HG02938 (cell line): ENCODE measurements around the gene PRKN.

Source experiments
- ATAC-seq: cut with Tn5 transposase; IDR thresholded peaks from one replicate; pipeline ENCODE4 v1.9.1; 2021; ENCODE audit warnings: mild to moderate bottlenecking, moderate library complexity; ENCODE audit not compliant: unreplicated experiment

PRKN gene

GRCh38 chr6:162260027-162260426 is 467.5 kb downstream of the PRKN start:
- no peak for ATAC-seq

GRCh38 chr6:162258647-162259046 is 468.9 kb downstream of the PRKN start:
- no peak for ATAC-seq

- ATAC-seq = no peak
These were observed 471.2 kb downstream of the PRKN start for GRCh38 chr6:162256361-162256760.

GRCh38 chr6:162251257-162251656 is 476.3 kb downstream of the PRKN start:
- no peak for ATAC-seq

- no peak for ATAC-seq
These were observed 477.5 kb downstream of the PRKN start for GRCh38 chr6:162249907-162250642.

- ATAC-seq = no peak
These were observed 481.6 kb downstream of the PRKN start for GRCh38 chr6:162245830-162246420.

GRCh38 chr6:162244031-162244430 is 483.5 kb downstream of the PRKN start:
- no peak for ATAC-seq

- no peak for ATAC-seq
These were observed 484.7 kb downstream of the PRKN start for GRCh38 chr6:162242915-162243314.

- ATAC-seq = no peak
These were observed 488.2 kb downstream of the PRKN start for GRCh38 chr6:162239330-162239729.

GRCh38 chr6:162238675-162239074 is 488.9 kb downstream of the PRKN start:
- ATAC-seq = no peak

GRCh38 chr6:162237331-162237730 is 490.2 kb downstream of the PRKN start:
- no peak for ATAC-seq

GRCh38 chr6:162234631-162235030 is 492.9 kb downstream of the PRKN start:
- ATAC-seq = no peak

GRCh38 chr6:162230147-162230752 is 497.3 kb downstream of the PRKN start:
- no peak for ATAC-seq

GRCh38 chr6:162229093-162229492 is 498.5 kb downstream of the PRKN start:
- no peak for ATAC-seq

- no peak for ATAC-seq
These were observed 500.8 kb downstream of the PRKN start for GRCh38 chr6:162226803-162227202.

GRCh38 chr6:162222521-162222920 is 505.0 kb downstream of the PRKN start:
- no peak for ATAC-seq

GRCh38 chr6:162220876-162221275 is 506.7 kb downstream of the PRKN start:
- no peak for ATAC-seq

- ATAC-seq = no peak
These were observed 508.3 kb downstream of the PRKN start for GRCh38 chr6:162219266-162219665.

- ATAC-seq = no peak
These were observed 509.6 kb downstream of the PRKN start for GRCh38 chr6:162217811-162218493.

GRCh38 chr6:162217058-162217457 is 510.5 kb downstream of the PRKN start:
- no peak for ATAC-seq

GRCh38 chr6:162211777-162212176 is 515.8 kb downstream of the PRKN start:
- no peak for ATAC-seq

GRCh38 chr6:162211022-162211421 is 516.5 kb downstream of the PRKN start:
- no peak for ATAC-seq
